ENCODE data around the gene P2RX3.
"Not testable (repeated sequence)": the region's sequence is repeated elsewhere in the genome, so short reads cannot be mapped to it uniquely, and the experiment has no call there.

Gene P2RX3

DNA sequence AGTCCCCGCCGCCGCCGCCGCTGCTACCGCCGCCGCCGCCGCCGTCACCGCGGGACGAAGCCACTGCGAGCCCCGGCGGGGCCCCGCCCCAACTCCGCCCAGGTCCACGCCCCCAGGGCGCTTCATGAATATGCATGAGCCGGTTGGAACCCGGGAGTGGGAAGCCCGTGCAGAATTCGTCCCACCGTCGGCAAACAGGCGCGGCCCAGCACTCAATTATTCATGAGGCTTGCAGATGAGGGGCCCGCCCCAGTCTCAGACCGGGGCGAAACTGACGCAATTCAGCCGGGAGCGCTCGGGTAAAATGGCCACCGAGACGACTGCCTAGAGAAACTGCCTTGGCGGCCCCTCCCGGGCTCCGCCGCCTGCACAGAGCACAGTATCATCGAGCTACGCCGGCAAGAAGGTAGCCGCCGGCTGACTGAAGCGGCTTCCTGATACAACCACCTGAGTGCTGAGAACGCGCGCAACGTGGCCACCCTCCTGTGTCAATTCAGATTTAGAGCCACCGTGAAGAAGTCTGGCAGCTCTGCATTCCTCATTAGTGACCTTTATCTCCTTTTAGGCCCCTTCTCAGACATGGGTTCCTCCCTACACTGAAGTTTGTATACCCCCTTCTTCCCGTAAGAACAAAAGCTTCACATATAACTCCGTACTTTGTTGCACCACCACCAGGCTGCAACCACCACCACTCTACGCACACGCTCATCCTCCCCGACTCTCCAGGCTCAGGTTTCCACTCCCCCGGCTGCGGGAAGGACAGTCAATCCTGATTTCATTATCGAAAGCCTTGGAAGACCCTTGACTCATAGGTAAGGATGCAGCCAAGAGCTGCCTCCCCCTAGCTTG lies 13.0 kb upstream of the P2RX3 start, which contains the start of gene TNKS1BP1:
TNKS1BP1 (minus strand) TSS at position 67 of the 849 bp plus-strand sequence. CDS start 3,067 bp downstream, outside the sequence.
- DNase-seq (ENCODE audit: low read depth), result peak; percentile 70

GRCh38 chr11:57325735-57326048 lies 12.5 kb upstream of the P2RX3 start:
- DNase-seq (ENCODE audit: low read depth), result no peak

DNA sequence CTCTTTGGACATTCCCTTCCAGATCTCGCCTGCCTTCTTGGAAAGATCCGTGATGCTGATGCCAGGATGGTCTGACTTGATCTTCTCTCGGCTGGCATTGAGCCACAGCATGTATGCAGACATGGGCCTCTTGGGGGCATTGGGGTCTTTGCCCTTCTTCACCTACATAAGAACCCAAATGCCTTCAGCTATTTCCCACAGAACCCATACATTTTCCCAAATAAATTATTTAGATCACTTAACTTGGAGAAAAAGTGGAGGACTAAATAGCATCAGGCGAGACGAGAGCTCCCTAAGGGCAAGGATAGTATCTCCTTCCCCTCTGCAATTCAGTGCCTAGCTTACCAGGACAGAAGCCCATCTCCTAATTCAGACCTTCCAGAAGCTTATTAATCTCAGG lies 10.4 kb upstream of the P2RX3 start:
- DNase-seq (ENCODE audit: low read depth), result no peak

DNA sequence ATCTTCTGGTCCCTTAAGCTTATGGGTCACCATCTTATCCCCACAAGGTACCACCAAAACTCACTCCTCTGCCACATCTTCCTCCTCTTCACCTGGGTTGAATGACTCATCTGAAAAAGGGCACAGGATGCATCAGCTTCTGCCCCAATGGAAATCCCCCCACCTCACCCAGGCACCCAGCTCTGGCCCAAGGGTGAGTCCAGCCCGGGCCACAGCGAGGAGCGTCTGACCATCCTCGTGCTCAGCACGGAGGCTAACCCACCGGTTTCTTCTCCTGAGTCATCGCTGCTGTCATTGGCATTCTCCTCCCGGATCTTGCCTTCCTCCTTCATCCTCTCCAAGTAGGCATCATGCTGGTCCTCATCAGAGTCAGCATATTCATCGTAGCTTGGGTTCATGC lies 8.1 kb upstream of the P2RX3 start:
- DNase-seq (ENCODE audit: low read depth), result no peak

DNA sequence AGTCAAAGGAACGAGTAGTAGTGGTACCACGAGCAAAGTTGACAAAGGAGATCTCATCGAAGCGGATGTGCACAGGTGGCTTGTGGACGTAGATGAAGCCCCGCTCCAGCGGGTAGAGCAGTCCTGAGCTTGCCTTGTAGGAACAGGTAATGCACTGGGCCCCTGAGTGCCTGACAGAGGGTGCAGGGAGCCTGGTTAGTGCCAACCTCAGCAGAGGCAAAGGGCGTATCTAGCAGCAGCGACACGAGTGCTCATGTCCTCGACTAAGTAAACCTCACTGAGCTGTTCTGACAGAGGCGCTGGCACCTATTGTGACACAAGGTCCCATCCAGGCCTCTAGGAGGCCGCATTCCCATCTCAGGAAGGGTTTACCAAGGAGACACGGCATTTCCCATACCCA lies 6.4 kb upstream of the P2RX3 start:
- no peak for DNase-seq (ENCODE audit: low read depth)

DNA sequence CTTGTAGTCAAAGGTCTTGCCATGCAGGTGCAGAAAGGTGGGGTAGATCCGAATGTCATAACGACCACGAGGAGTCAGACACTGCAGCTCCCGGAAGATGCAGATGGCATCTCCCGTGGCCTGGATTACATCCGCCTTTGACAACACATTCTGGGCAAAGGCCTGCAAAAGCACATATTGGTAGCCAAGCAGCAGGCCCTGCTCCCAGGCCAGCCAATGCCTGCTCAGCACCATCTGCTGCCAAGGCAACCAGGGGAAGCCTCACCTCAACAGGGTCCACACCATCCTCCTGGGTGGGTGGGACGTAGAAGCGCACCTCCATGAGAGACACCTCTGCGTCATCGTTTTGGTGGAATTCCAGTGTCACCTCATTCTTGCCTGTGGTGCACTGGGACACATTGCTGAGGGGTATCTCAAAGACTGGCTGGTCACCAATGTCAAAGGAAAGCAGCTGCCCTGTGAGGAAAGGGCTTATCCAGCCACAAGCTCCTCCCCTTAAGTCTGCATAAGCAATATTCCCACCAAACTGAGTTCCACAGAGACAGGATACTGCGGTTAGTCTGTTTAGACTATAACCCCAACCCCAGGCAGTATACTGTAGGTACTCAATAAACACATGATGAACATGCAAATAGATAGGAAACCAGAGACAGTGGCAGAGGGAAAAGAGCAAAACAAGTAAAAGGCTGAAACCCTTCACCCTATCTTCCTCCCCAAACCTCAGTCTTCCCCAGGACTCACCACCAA lies 5.3 kb upstream of the P2RX3 start:
- DNase-seq (ENCODE audit: low read depth), result no peak

GRCh38 chr11:57335023-57335342 lies 3.2 kb upstream of the P2RX3 start:
- DNase-seq (ENCODE audit: low read depth), result no peak

DNA sequence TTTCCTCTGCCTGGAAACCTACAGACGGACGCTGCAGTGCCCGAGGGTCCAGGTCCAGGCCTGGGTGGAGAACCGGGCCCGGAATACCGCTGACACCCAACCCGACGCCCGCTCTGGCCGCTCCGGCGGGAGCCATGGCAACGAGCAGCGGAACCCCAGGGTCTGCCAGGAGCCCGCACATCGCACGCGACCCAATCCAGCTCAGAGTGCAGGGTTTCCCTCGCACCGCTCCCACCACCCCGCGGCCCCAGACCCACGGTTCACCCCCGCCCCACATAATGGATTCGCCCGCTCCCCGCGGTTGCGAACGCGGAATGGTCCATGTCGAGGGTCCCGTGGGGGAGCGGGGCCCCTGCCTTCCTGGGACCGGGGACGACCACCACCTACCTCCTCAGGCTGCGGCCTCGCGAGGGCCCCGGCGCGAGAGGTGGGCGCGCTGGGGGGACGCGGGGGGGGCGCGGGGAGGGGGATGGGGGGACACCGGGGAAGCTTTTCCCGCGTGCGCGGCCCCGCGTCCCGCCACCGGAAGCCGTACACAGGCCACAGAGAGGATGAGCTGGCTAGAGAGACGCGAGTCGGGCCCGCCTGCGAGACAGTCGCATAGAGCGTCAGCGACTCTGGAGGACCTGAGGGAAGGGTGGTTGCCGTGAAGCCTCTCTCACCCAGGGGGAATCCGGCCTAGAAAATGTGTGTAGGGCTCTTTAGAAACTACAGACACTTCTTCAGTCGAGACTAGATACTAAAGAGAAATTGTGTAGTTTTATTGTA lies 2.6 kb upstream of the P2RX3 start, which contains the start of gene SSRP1:
SSRP1 (minus strand) TSS at position 550 of the 768 bp plus-strand sequence. CDS start 771 bp downstream, outside the sequence.
- peak; percentile 53 for DNase-seq (ENCODE audit: low read depth)

DNA sequence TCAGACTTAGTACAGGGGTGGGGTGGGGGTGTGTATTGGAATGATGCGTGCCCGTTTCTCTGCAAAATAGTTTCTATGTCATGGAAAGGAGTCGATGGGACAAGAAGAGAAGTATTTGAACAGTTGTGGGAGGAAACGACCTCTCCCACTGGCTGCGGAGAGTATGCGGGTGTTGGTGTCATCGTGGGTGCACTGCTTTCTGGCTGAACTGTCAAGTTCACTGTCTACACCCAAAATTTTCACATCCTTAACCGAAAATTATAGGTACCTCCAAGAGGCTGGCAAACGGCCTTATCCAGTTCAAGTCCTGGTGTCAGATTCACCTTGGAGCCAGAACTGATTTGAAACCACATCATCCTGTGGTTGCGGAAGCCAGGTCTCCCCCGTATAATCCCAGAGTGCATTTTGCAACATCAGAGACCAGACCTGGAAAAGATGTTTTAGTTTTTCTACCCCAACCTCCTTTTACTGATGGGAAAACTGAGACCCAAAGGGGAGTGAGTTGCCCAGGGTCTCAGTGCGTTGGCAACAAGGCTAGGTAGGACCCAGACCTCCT lies 2.0 kb upstream of the P2RX3 start:
- no peak for DNase-seq (ENCODE audit: low read depth)

DNA sequence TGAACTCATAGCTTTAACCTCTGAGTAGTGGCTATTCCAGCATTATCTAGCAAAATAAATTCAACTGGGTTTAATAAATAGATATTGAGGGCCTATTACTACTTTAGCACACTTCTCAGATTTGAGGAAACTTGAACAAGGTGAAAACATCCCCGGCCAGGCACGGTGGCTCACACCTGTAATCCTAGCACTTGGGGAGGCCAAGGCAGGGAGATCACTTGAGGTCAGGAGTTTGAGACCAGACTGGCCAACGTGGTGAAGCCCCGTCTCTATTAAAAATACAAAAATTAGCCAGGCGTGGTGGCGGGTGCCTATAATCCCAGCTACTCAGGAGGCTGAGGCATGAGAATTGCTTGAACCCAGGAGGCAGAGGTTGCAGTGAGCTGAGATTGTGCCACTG lies 1.3 kb upstream of the P2RX3 start:
- DNase-seq (ENCODE audit: low read depth), result not testable (repeated sequence)

DNA sequence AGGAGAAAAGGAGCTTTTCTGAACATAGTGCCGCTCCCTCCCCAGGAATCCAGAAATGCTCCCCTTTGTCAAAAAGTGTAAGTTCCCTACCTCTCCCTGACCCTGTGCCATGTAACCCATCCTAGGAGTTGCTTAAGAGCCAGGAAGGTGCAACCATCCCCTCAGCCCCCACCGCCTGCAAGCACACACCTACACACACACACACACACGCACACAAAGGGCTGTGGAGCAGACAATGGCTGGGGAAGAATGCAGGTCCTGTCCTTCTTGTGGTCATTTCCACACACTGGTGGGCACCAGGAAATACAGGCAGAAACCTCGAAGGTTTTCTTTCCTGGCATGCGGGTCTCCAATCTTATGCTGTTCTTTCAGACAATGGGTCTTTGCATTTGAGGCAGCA lies 1.2 kb downstream of the P2RX3 start:
- DNase-seq (ENCODE audit: low read depth), result no peak

DNA sequence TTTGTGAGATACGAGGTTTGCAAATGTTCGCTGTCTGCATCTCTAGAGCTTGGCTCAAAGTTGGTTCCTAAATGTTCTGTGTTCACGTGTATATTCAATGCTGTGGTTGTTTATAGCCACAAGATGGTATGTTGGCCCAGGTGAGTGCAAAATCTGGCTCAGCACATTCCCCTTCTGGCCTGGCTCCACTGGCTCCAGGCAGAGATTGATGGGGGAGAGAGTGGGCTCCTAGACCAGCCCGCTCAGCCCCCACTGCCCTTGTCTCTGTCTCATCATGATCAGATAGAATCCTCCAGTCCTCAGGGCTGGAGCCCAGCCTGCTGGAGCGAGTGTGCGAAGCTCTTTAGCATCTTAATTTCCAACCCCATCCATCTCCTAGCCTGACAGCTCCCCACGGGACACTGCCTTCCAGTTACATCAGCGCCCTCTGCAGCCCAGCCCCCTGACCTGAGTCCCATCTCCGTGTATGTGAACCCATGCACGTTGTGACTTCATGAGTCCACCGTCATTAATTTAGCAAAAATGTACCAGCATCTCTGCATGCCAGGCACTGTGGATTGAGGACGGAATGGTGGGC lies 2.0 kb downstream of the P2RX3 start:
- DNase-seq (ENCODE audit: low read depth), result no peak

GRCh38 chr11:57341250-57341808 lies 3.2 kb downstream of the P2RX3 start:
- no peak for DNase-seq (ENCODE audit: low read depth)

GRCh38 chr11:57342702-57343101 lies 4.5 kb downstream of the P2RX3 start:
- no peak for DNase-seq (ENCODE audit: low read depth)

DNA sequence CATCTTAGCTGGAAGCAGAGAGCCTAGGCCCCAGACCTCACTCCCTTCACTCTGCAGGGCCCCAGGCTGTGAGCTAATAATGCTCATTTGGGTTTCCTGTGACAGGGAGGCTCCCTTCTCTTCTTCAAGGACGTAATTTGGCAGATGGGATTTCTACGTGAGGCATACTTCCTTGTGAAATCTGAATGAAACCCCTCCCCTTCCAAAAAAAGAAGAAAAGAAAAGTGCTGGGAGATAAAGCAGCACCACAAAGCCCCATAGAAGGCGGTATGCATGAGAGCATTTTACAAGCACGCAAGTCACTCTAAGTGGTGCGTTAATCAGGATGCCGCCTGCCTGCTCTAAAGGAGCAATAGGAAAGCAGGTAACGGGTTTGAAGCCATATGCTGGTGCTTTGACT lies 5.7 kb downstream of the P2RX3 start:
- no peak for DNase-seq (ENCODE audit: low read depth)

GRCh38 chr11:57344826-57345225 lies 6.7 kb downstream of the P2RX3 start:
- DNase-seq (ENCODE audit: low read depth), result no peak

DNA sequence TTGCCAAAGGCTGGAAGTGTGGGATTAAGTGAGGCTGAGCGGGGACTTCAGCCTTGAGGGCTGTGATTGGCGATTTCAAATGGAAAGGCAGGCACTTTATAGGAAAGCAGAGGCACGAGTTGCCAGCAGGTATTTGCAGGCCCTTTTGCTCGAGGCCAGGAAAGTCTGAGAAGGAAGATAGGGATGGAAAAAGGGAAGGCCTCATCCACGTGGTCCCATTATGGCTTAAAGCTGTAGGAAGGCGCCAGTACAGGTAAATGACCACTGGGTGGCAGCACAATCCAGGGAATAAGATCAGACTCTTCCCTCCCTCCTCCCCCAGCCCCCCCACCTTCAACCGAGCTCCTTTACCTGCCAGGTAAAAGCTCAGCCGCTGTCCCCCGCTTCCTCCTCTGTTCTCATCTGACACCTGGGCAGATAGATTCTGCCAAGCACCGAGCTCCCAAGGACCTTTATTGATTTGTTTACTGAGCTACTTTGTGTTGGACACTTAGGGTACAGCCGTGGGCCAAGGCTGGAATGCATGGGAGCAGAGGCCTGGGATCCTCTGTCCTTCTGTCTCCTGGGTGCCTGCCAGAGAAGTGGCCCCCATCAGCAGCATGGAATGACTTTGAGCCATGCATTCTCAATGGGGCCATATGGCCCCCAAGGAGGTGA lies 7.5 kb downstream of the P2RX3 start:
- DNase-seq (ENCODE audit: low read depth), result peak; percentile 47

DNA sequence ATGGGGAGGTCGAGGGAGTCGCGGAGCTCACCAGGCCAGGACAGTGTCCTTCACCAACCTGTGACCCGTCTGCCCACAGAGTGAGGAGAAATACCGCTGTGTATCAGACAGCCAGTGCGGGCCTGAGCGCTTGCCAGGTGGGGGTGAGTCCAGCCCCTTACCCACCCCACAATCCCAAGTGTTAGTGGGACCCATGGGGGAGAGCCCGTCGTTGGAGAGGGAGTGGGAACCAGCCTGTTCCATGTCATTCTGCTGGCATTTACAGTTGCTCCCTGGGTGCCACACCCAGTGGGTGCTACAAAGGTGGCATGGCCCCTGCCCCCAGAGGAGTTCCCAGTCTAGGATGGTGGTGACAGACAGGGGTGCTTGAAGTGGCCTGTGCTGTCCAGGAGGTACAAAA lies 9.2 kb downstream of the P2RX3 start:
- DNase-seq (ENCODE audit: low read depth), result no peak

DNA sequence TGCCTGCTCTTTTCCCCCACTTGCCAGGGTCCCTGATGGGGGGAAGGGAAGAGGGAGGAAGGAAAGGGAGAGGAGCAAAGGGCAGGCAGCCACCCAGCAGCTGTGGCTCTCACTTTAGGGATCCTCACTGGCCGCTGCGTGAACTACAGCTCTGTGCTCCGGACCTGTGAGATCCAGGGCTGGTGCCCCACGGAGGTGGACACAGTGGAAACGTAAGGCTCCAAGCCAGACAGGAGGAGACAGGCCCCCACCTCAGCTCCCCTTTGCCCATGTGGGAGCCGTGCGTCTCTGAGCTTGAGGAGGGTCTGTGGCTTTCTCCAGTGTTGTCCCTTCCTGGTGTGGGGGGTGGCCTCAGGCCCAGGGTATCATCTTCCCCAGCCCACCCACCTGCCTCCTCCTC lies 9.9 kb downstream of the P2RX3 start:
- DNase-seq (ENCODE audit: low read depth), result no peak

DNA sequence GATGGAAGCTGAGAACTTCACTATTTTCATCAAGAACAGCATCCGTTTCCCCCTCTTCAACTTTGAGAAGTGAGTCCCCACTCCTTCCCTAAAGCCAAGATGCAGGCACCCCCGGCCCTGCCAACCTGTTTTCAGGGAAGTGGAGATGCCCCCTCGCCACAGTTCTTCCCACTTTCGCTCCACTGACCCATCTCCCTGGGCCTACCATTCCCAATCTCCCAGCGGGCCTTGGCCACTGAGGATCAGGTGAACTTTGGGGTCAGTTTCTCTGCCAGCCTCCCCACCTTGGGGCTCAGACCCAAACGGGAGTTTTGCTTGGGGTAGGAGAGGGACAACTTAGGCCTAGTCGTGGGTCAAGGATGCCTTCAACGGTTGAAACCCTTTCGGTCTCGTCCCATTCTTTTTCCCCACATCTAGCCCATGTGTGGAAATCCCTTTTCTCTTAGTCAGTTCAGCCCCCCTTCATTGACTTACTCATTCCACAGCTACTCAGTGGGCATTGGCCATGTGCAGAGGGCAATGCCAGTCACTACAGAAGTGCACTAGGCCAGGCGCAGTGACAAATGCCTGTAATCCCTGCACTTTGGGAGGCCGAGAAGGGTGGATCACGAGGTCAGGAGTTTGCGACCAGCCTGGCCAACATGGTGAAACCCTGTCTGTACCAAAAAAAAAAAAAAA lies 10.6 kb downstream of the P2RX3 start:
- DNase-seq (ENCODE audit: low read depth), result no peak

All from HS-5 (cell line).